CD4-positive, alpha-beta T cell treated with Interleukin-21 for 1 hour (primary cell): ENCODE measurements around the gene RSL24D1.
"Not testable (repeated sequence)": the region's sequence is repeated elsewhere in the genome, so short reads cannot be mapped to it uniquely, and the experiment has no call there.

Source experiments
- DNase-seq: peaks from one replicate; pipeline ENCODE4 v3.0.0-alpha.2; 2020

Gene RSL24D1

DNA sequence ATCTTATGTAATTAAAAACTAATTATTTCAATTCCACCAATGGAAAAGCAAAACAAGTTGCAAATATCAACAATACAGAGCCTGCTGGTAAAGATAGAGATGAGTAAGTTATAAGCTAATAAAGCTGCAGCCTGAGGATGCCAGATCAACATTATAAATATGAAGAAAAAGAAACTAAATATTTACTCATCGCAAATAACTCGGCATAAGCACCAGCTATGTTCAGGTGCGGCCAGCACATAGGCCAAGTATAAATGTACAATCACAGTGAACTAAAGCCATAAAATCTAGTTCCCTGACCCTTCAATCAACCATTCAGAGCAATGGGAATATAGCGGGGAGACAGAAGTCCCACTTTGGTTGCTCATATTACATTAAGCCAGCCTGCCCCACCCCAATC is 7.7 kb upstream of the RSL24D1 start:
- DNase-seq: no peak

DNA sequence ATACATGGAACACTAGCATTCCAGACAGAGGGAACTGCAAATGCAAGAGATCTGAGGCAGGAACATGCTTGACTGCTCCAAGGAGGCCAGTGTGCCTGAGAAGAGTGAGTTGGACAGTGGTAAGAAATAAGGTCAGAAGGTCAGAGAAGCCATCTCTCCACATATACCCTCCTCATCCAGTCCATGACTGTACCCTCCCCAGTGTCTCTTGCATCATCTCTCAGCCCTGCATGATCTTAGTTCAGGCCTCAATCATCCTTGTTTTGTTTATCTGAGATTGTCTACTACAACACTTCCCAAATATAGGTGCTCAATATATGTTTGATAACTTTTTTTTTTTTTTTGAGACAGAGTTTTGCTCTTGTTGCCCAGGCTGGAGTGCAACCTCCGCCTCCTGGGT is 5.5 kb upstream of the RSL24D1 start:
- no peak for DNase-seq

DNA sequence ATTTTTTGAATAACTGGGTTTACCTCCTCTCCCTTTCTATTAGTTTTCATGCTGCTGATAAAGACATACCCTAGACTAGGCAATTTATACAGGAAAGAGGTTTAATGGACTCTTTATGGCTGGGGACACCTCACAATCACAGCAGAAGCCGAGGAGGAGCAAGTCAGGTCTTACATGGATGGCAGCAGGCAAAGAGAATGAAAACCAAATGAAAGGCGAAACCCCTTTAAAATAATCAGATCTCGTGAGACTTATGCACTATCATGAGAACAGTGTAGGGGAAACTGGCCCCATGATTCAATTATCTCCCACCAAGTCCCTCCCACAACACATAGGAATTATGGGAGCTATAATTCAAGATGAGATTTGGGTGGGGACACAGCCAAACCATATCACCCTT is 2.0 kb upstream of the RSL24D1 start:
- no peak for DNase-seq

DNA sequence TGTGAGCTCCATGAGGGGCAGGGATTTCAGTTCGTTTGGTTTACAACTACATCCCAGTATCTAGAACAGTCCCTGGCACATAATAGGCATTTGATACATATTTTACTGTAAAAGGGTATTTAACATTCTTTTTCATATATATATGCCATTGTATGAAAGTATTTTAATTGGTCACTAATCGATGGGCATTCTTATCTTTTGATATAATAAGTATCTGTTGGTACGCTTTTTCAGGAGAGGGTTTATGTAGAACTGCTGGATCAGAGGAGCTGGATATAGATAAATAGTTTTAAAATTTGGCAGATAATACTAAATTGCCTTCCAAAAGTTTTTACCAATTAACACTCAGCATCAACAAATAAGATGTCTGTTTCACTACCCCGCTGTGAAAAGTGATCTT is 978 bp upstream of the RSL24D1 start:
- no peak for DNase-seq

DNA sequence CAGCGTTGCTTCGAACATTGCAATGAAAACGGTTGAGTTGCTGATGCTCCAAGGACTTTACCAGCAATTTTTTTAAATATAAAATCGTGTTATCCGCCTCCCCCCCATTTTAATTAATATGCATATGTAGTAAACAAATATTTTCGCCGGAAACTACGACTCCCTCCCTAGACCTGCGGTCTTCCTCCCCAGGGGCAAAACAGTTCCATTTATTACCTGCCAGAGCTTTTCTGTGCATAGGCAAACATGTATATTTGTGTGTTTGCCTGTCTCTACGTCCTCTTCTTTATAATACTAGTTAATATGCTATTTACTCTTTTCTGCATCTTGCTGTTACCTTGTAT is 593 bp upstream of the RSL24D1 start:
- DNase-seq: peak; percentile 33

DNA sequence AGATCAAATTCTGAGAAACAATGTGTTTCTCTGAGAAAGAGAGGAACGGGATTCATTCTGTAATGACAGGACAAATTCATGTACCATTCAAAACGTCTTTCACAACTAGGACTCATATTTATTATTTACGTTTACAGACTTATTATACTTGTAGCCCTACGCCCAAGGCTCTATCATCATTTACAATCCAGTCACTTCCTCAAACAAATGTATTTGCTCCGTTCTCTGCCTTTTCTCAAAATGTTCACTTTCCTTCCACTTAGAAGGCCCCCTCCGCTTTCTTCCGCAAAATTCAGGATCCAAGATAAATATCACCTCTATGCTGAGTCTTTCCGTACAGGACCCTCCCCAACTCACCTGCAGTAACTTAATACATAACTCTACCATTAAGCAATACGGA is 745 bp downstream of the RSL24D1 start:
- no peak for DNase-seq

DNA sequence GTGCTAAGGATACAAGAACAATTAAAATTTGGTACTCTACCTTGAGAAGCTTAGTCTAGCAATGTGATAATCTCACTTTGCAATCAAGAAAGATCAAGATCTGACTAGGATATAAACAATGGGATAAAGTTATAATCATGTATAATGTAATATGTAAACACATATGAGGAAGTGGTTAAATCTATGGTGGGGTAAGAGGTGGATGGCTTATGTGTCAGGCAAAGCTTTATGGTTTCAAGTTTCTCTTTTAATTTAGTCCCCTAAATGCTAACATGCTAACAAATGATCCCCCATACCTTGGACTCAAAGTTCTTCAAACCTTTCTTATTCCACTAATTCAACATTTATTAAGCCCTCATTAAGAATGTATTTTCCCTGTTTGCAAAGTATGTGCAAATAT is 2.5 kb downstream of the RSL24D1 start:
- peak; percentile 7 for DNase-seq

DNA sequence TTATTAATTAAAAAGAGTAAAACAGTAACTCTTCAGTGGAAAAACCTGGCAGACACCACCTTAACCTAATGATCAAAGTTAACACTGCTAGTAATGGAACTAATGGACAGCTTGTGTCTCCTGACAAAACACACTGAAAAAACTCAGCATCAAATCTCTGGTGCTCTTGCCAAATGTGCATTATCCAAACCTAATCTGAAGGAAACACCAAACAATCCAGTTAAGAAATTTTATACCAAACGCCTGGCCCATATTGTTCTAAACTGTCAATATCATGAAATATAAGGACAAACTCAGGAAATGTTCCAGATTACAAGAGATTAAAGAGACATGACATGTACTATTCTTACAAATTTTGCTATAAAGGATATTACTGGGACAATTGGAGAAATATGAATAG is 10.4 kb downstream of the RSL24D1 start:
- DNase-seq: no peak

DNA sequence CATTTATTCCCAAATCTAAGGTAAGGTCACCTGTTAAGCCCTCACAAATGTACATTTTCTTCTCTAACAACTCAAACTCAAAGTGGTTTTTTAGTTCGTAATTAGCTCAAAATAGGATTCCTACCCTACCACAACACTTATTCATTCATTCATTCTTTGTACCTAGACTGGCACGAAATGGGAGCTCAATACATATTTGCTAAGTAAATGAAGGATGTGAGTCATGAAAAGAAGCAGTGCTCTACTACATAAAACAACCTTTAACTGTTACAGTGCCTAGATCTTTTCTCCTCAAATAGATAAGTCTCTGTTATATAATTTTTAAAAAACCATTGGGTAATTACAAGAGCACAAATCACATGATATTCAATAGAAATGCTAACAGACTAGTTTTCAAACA is 13.1 kb downstream of the RSL24D1 start:
- DNase-seq: no peak

DNA sequence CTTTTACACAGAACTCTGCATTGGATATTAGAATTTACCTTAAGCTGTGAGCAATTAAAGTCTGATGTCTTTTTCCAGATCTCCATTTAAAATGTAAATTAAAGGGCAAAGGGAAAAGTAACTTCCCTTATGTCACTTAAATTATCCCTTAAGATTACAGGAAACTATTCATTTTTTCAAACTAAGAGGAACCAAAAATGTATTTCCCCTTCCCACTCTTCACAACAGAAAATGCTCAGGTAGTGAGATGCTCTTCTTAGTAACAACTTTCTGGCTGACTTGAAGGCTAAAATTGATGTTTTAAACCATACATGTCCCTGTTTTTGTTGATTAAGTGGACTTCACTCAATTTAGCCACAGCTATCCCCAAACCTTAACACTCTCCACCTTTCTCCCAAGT is 17.6 kb downstream of the RSL24D1 start:
- no peak for DNase-seq

DNA sequence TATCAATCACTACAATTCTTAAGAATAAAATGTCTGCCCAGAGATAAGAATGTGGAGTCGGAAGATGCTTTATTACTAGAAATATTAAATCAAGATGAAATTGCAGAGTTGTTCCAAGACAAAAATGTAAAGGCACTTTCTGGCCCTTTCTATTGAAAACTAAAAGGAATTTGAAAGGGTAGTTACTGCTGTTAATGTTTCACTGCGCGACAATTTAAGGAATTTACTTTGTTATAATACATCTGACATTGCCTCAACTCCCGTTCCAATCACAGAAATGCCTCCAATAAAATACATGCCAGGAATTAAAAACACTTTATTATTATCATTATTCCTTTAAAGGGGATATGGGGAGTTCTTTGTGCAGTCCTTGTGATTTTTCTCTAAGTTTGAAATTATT is 26.4 kb downstream of the RSL24D1 start:
- no peak for DNase-seq

DNA sequence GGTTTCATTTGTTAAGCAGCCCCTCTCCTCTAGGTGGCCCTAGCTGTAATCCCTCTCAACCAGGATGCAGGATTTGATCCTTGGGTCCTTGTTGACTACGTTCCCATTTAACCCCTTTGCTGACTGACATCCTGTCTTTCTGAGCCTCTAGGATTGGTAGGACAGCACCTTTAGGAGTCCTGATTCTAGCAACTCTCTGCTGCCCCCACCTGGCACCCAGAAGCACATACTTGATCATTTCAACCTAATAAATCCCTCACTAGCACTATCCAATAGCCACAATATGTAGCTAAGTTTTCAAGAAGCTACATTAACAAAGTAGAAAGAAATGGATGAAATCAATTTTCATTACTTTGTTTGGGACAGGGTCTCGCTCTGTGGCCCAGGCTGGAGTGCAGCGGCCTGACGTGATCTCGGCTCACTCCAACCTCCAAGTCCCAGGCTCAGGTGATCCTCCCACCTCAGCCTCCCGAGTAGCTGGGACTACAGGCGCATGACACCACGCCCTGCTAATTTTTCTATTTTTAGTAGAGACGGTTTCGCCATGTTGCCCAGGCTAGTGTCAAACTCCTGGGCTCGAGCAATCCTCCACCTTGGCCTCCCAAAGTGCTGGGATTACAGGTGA is 28.3 kb downstream of the RSL24D1 start:
- peak; percentile 44 for DNase-seq

DNA sequence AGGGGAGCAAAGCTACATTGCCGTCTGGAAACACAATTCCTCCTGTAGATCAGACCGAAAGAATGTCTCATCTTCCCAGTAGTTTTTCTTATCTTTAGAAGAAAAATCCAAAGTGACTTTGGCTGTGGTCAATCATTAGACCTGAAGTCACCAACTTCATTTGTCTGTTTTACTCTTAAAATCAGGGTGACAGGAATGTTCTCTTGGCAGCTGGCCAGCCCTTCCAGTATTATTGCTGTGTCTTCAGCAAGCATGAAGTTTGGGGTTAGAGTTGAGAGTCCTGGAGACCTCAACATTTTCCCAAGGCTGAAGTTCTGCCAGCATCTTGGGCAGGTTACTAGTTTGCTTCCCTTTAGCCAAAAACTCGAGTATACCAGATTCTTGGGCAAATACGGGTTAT is 32.5 kb downstream of the RSL24D1 start:
- no peak for DNase-seq

DNA sequence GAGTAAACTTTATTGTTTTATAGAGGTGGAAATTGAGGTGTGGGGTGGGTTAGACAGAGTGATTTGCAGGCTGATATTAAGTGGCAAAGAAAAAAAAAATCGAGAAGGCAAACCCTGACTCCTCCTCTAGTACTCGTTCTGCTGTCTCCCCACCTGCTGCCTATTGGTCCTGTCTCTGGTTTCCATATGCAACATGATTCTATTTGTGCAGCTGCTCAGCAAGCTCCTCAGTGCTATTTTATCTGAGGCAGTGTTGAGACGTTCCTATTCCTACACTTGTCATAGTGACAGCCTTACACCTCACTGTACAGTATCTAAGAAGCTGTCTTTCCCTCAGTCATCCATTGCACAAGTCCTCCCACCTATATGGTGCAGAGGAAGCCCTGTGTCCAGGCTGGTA is 45.1 kb downstream of the RSL24D1 start:
- DNase-seq: no peak

DNA sequence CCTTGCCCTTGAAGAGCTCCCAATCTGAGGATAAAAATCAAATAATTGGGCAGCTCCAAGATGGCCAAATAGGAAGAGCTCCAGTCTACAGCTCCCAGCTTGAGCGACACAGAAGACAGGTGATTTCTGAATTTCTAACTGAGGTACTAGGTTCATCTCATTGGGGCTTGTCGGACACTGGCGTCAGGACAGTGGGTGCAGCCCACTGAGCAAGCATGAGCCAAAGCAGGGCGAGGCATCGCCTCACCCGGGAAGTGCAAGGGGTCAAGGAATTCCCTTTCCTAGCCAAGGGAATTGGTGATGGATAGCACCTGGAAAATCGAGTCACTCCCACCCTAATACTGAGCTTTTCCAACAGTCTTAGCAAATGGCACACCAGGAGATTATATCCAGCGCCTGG is 53.6 kb downstream of the RSL24D1 start:
- not testable (repeated sequence) for DNase-seq

DNA sequence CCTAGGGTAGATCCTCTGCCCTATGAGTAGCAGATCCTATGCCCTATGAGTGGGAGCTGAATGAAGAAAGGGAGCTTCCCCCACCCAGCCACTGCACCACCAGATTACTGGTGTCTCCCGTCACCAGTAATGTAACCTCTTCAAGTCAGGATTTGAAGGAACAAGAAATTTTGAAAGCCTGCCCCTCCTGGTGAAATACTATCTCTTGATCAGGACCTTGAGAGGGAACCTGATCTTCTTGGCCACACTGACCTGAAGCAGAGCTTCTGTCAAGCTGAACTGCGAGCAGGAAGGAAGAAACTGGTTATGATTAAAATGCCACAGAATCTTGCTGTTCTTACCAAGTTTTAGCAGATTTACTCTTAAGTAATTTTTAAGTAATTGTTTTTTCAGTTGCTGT is 62.8 kb downstream of the RSL24D1 start:
- DNase-seq: no peak

DNA sequence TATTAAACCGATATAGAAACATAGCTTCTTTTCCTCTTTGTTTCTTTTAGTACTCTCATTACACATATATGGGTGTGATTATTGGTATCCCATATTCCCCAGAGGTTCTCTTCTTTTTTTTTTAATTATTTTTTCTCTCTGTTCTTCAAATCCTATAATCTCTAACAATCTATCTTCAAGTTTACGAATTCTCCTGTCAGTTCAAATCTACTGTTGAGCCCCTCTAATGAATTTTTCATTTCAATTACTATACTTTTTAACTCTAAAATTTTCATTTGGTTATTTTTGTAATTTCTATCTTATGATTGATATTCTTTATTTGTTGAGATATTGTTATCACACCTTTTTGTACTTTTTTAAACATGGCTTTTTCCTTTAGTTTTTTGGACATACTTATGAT is 64.1 kb downstream of the RSL24D1 start:
- no peak for DNase-seq
